ENCODE data around the gene TAOK1.

The TAOK1 gene

GRCh38 chr17:29584452-29585079 lies 194.4 kb downstream of the TAOK1 start:
- no peak for DNase-seq

GRCh38 chr17:29585080-29585751 lies 195.1 kb downstream of the TAOK1 start:
- DNase-seq = no peak

- no peak for DNase-seq
These were observed 196.7 kb downstream of the TAOK1 start for GRCh38 chr17:29586676-29587469.

GRCh38 chr17:29587591-29587990 lies 197.4 kb downstream of the TAOK1 start:
- no peak for DNase-seq

- no peak for DNase-seq
These were observed 197.9 kb downstream of the TAOK1 start for GRCh38 chr17:29588017-29588561.

GRCh38 chr17:29588562-29589411 lies 198.6 kb downstream of the TAOK1 start:
- DNase-seq = peak; percentile 23

GRCh38 chr17:29589524-29590410 lies 199.6 kb downstream of the TAOK1 start, which contains the start of gene GIT1:
Gene GIT1 (minus strand): TSS chr17:29589648. CDS start chr17:29589378, 270 bp downstream.
- DNase-seq = peak; percentile 68

GRCh38 chr17:29590411-29591145 lies 200.4 kb downstream of the TAOK1 start:
- DNase-seq = peak; percentile 60

GRCh38 chr17:29591146-29591736 lies 201.1 kb downstream of the TAOK1 start:
- DNase-seq = peak; percentile 73

GRCh38 chr17:29591737-29592608 lies 201.8 kb downstream of the TAOK1 start:
- peak; percentile 89 for DNase-seq

- DNase-seq = peak; percentile 75
These were observed 202.8 kb downstream of the TAOK1 start, which contains the start of gene ANKRD13B for GRCh38 chr17:29592850-29593551. Gene ANKRD13B (plus strand): TSS chr17:29593132. CDS start chr17:29593622, 490 bp downstream.

- peak; percentile 24 for DNase-seq
These were observed 203.7 kb downstream of the TAOK1 start for GRCh38 chr17:29593591-29594518.

GRCh38 chr17:29594519-29595090 lies 204.4 kb downstream of the TAOK1 start:
- no peak for DNase-seq

- DNase-seq = no peak
These were observed 205.2 kb downstream of the TAOK1 start for GRCh38 chr17:29595107-29595942.

- DNase-seq = no peak
These were observed 206.0 kb downstream of the TAOK1 start for GRCh38 chr17:29595943-29596774.

All from NCI-H1105 treated with DMSO at 0.1 percent for 48 hours (cell line).